Activated naive CD4-positive, alpha-beta T cell treated with anti-CD3 and anti-CD28 coated beads, Interleukin-2, amount 50 U/mL, for 16 hours (primary cell): ENCODE data around the gene TIAM2.

Source experiments
- DNase-seq: peaks from one replicate; pipeline ENCODE4 v3.0.0-alpha.2; 2020

Gene TIAM2

DNA sequence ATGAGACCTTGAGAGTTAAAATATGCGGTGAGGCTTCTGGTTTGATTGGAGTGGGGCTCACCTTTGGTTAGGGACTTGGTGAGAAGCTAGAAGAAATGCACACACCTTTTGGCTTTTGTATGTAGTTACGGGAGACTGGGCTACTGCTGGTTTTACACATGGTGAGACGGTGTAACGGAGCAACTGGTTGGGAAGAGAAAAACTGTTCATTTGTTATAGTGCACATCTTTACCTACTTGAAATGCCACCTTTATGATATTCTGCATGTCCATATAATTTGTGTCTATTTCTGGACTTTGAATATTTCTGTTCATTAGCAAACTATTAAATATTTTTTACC is 31.6 kb downstream of the TIAM2 start:
- DNase-seq: no peak

DNA sequence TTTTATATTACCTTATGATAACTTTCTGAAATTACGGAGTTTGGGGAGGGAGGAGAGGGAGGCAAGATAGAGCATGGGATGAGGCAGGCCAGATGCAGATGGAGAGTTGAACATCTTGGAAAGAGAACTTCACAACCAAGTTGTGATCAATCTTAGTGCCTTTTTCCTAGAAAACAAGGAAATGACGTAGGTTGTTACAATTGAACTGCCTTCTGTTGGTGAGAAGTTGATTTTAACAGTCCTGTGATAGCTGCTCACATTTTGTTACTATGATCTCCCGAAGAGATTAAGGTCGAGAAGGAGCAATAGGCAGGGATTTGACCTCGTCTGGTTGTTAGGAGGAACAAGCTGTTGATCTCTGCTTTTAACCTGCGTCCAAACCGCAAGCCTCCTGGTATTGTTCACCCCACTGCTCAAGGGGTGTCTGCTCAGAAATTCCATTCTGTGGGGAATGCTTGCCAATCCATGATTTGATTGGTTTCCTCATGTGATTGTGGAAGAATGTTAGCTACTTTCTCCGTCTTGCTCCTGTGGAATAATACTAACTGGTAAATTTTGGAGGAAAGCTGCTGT is 35.1 kb downstream of the TIAM2 start:
- no peak for DNase-seq

DNA sequence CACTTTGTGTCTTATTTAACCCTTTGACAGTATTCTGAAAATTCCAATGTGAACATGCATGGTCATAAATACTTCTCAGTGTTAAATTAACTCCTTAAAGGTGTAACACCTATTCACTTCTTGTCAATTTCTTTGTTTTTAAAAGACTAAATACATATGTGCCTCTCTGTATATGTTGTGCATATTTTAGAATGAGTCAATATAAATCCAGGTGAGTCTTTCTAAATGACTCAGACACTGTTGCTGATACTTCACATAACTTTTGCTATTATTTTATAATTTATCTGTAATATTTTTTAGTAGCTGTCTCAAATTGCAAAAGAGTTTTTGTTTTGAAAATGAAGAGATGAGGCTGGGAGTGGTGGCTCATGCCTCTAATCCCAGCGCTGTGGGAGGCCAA is 36.0 kb downstream of the TIAM2 start:
- DNase-seq: no peak

DNA sequence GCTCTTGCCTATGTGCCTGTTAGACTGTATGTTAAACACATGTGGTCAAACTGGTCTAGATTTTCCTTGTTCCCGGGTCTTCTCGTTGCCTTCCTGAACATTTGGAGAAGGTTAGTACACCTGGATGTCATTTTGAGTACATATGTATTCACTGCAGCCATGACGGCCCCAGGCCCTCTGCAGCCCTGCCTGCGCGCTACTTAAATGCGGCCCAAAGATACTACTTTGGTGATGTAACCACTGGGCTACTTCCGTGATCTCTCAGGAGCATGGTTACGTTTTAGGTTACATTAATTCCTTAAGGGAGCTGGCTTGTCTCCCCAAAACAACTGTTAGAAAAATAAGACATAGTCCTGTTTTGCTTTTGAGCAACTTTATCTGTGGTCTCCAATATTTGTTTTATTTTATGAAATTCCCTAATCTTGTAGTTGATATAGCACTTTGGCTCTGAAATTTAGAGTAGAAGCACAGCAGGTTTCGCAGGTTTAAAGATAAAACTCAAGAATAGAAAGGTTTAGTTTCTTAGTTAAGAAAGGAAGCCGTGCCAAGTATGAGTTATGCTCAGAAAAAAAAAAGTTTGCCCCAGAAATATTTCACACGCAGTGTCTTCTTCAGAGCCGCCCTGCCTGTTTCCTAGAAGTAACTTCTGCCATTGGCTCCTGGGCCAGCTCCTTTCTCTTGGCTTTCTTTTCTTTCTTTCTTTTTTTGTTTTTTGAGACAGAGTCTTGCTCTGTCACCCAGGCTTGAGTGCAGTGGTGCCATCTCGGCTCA is 38.1 kb downstream of the TIAM2 start:
- no peak for DNase-seq

DNA sequence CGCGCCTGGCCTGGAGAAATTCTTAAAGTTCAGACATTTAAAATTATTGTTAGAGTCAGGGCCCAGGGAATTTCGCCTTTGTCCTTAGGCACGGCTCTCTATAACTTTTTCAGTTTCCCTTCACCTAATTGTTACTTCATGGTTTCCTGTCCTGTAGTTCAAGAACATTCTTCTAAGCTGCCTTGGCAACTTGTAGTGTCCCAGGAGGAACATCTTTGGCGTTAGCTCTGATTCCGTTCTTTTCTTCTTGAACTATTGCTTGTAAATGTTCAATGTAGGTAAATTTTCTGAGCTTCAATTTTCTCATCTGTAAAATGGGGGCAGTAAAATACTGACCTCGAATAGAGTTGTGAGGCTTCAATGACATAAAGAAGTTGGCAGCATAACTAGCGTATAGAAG is 41.8 kb downstream of the TIAM2 start:
- DNase-seq: no peak

DNA sequence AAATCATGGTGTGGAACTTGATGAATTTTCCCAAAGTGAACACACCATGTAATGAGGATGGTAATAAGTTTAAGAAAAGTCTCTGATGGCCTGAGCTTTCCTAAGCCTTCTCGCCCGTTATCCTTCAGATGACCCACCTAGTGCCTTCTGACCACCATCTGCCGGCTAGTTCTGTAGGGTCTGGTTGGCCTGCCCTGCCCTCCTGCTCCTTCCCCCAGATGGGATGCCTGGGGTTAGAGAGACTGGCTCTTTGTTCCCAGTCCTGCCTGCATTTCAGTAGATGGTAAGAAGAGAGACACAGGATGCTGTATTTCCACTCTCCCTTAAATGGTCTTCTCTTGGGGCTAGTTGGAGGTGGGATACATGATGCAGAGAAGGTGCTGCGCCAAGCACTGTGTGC is 43.0 kb downstream of the TIAM2 start:
- no peak for DNase-seq

DNA sequence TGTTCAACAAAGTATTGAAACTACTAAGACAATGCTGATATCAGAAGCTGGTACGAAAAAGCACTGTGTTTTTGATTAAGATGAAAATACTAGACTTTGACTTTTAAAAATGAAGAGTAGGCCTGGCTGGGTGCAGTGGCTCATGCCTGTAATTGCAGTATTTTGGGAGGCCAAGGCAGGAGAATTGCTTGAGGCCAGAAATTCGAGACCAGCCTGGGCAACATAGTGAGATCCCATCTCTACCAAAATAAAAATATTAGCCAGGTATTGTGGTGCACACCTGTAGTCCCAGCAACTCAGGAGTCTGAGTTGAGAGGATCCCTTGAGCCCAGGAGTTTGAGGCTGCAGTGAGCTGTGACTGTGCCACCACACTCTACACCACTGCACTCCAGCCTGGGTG is 43.4 kb downstream of the TIAM2 start:
- no peak for DNase-seq

DNA sequence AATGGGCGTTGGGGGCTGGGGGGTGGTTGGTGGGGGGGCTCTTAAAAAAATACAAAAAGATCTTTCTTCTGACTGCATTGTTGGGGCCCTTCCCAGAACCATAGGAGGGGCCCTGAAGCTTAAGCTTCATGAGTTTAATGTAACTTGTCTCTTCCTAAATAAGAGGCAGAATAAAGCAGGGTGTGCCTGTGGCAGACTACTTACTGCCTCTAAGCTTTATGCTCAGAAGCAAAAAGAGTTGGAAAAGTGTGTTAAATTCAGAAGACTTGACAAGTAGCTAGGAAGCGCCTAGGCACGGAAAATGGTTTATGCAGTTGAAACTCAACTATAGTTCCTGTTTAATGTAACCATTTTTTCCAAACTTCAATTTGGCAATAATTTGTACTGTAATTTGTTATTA is 44.5 kb downstream of the TIAM2 start:
- DNase-seq: no peak

DNA sequence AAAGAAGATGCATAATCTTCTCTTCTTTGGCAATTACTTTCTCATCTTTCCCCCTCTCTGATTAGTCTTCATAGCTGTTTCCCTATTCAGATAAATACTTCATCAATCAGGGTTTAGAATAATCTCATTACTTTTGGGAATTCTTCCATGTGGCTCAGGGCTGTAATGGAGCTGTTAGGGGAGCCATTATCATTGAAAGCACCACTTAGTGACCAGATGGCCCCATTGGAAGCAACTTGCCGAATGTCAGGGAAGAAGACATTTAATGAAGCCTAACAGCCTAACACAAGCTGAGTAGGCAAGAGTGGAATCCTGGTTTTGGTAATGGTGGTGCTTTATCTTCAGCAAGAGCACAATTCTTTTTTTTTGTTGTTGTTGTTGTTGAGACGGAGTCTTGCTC is 45.0 kb downstream of the TIAM2 start:
- DNase-seq: no peak

DNA sequence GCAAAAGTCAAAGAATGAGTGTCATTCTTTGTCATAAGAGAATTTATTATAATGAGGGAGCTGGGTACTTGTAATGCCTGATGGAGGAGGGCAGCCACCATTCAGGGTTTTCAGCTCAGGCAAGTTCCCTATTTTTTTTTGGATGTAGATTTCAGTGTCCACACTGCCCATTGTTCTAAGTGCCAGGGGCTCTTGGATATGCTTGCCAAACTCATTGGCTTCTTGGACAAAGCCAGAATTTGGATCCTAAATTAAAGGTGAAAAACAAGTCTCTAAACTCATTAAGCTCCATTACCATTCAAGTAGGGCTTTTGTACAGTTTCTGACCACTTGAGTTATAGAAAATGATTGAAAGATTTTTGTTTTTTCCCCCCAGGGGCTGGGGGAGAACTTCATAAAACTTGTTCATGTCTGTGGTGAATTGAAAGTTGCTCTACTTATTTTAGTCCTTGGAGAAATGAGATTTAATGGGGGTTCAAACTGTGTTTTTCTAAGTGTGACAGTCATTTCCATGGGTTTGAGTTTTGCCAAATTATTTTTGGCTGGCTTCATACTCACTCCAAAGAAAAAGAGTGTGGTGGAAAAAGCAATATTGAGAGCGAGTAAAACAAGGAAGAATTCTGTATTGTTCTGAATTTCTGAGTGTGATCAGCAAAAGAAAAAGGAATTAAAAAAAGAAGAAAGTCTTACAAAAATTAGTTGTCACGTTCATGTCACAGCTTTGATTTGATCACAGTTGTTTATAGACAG is 46.0 kb downstream of the TIAM2 start:
- DNase-seq: no peak

DNA sequence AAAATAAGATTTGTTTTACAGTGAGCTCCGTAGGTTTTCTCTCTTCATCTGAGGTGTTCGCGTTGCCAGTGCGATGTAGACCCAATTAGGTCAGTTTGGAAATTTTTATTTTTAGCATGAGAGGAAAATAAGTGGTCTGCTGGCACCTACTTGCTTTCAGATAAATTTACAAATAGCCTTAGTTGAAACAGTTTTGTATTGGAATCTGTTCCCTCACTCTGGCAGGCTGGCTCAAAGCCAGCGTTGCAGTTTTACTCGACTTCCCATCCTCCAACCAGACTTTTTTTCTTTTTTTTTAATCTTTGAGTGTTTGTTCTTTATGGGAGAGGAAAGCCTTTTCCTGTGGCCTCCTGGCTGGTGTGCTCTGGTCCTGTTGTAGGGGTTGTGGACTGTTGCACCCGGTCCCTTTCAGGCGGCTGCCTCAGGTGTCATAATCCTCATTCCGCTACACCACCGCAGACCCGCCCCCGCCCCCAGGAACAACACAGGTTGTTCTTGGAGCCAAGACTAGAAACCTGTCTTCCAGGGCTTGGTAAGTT is 46.7 kb downstream of the TIAM2 start:
- DNase-seq: no peak

DNA sequence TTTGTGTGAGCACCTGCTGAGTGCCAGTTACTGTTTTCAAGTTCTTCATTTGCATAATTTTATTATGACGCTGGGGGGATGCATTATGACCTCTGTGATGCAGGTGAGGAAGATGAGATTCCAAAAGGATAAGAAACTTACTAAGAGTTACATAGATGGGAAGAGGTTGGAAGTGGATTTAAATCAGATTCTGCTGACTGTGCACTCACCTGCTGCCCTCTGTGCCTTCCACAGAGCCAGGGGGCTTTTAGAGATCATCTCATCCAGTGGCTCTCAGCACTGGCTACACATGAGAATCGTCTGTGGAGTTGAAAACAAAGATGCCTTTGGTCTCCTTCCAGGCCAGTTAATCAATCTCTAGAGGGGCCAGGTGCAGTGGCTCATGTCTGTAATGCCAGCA is 47.9 kb downstream of the TIAM2 start:
- DNase-seq: no peak

DNA sequence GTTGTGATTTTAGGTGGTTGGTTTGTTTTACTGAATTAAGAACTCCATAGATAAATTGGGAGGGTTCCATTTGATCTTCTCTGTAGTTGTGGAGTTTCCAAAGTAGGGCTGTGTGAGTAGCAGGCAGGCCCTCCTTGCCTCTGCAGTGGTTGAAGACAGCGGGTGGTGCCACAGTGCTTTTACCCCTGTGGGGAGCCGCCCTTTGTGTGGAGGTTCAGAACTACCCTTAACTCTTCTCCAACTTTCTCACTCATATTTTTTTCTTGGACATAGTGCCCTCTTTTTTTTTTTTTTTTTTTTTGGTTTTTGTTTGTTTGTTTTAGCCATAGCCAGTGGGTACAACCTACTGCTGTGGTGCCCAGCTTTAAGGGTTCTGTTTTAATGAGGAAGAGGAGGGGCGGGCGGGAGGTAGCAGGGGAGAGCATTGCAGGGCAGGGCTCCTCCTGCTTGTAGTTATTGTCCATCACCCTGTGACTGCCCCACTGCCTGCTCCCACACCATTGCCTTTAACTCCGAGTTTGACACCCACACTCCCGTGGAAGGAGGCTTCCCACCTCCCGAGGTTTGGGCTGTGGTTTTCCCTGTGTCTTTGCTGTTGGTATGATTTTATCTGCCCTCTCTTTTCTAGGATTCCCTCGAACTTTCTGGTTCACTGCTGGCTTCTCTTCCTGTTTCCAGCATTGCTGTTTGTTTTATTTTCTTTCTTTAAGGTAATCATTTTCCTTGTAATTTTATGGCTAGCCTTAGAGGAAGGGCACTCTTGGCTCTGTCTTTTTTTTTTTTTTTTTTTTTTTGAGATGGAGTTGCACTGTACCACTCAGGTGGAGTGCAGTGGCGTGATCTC is 50.7 kb downstream of the TIAM2 start:
- no peak for DNase-seq

DNA sequence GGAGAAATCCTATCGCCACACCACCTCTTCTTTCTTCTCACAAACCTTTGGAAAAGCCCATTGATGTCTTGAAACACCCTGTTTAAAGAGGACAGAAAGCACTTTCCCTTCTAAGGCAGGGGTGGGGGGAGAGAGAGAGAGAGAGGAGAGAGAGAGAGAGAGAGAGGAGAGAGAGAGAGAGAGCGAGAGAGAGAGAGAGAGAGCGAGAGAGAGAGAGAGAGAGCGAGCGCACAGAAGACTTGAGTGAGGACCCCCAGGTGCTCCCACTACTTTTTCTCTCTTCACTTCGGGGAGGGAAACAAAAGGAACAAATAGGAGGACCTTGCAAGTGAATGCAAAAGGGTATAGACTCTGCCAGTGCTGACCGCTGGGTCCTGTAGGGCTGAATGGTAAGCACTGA is 52.4 kb downstream of the TIAM2 start:
- no peak for DNase-seq

DNA sequence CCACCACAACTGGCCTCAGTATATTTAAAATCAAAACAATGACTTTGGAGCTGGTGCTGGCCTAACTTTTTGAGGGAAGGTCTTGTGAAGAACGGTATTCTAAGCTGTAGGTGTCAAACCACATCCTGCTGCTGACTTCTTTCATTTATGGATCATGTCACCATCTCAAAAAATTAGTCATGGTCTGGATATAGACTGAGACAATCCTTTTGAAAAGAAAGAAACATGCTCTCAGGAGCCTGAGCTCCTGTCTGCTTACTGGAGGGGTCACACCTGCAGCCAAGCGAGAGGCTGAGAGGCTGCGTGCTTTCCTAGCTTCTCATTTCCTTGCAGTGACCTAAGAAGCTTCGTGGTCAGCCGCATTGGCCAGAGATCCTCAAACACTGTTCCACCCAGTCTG is 55.2 kb downstream of the TIAM2 start:
- peak; percentile 21 for DNase-seq

DNA sequence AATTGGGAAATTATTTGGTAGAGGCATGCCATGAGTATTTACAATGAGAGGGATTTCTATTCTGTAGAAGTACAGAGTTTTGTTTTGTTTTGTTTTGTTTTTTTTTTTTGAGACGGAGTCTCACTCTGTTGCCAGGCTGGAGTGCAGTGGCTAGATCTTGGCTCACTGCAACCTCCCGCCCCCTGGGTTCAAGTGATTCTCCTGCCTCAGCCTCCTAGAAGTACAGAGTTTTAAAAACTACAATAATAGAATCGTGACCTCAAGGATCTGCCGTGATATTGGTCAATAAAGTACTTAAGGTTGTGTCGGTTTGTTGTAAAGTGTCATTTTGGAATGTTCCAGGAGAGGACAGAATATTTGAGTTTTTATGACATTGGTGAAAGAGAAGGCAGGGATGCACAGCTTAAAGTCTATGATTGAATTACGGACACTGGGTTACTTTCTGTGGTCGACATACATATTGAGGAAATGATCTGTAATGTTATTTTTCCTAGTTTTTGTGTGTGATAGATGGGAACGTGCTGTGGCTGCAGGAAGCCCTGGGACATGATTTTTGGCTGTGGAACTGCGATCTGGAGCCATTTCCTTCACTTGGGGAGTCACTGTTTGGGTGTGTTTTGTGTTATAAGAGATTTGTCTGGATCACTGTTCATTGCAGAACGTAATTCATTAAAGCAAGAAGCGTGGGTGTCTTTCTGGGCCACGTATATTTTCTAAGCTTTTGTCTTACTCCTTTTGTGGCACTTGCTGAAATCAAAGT is 59.6 kb downstream of the TIAM2 start:
- no peak for DNase-seq

DNA sequence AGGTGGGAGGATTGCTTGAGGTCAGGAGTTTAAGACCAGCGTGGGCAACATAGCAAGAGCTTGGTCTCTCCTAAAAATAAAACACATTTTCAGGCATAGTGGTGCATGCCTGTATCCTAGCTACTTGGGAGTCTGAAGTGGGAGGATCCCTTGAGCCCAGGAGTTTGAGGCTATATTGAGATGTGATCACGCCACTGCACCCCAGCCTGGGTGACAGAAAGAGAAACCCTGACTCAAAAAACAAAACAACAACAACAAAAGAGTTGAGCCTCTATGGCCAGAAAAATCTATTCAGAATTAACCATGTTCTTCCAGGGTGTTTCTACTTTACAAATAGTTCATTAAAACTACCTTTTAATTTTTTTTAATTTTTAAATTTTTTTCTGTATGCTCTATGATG is 60.6 kb downstream of the TIAM2 start:
- no peak for DNase-seq

DNA sequence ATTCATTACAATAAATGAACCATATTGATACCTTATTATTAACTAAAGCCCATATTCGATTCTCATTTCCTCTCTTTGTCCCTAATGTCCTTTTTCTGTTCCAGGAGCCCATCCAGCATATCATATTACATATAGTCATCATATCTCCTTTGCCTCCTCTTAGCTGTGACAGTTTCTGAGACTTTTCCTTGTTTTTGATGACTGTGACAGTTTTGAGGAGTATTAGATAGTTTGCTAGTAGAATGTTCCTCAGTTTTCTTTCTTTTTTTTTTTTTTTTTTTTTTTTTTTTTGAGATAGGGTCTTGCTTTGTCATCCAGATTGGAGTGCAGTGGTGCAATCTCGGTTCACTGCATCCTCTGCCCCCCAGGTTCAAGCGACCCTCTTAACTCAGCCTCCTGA is 61.6 kb downstream of the TIAM2 start:
- no peak for DNase-seq

DNA sequence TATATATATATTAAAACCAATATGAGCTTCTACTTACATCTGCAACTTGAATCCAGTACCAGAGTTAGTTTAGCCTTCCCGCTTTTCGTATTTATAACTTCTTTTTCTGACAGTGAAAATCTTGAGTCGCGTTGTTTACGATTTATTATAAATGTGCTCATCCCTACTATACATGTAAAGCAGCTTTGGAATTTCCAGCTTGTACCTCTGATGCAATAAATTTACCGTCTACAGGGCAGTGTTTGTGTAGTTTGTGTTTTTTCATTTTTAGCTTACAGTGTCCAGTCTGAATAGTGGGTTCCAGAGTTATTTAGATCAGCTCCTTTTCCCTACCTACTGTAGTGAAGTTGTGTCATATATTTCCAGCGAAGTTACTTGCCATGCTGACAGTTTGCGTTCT is 66.3 kb downstream of the TIAM2 start:
- DNase-seq: no peak

DNA sequence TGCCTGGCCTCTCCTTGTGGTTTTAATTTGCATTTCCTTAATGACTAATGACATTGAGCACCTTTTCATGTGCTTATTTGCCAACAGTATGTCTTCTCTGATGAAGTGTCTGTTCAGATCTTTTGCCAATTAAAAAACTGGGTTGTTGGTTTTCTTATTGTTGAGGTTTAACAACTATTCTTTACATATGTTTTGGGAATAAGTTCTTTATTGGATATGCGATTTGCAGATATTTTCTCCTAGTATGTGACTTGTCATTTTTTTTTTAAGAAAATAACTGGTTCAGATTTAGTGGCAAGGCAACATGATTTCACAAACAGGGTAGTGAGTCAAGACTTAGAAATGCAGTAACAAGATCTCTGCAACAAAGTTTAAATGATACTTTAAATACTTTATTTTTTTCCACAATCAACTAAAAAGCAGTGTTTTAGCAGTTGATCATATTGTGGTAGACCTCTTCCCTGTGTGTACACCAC is 67.8 kb downstream of the TIAM2 start:
- no peak for DNase-seq

DNA sequence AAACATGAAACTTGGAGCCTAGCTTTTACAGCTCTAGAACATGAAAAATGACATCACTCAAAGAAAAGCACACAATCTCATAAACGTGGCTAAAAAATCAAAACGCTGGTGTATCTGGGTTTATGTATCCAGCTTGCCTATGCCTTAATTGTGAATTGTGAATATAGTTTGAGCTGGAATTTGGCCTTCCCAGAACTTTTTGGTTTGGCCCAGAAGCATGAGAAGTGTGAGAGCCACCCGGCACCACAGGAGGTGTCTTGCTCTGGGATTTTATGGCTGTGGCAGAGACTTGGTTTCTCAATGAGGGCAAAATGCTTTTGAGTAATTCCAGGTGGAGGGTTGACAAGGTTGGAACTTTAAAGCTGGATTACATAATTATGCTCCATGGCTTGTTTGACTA is 69.2 kb downstream of the TIAM2 start:
- no peak for DNase-seq

DNA sequence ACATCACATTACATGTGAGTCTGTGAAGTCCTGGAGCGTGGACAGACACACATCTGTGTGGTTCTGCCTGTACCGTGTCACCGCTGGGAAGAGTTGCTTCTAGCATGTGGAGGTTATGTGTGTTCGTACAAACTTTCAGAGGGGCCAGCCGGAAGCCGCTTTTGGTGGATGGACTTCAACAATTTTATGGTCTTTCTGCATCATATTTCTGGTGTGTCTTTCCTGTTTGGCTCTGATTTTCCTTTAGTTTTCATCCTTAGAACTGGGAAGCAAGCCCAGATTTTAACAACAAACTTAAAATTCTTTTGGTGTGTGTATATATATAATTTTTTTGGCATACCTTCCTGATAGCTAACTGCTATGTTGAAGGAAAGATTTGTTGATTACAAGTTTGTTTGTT is 71.2 kb downstream of the TIAM2 start:
- DNase-seq: no peak
